ENCODE results near the gene TEX11.
"Not testable (repeated sequence)": the region's sequence is repeated elsewhere in the genome, so short reads cannot be mapped to it uniquely, and the experiment has no call there.

Gene TEX11

GRCh38 chrX:70525733-70526132 lies 382.8 kb downstream of the TEX11 start:
- Histone ChIP-seq H3K27ac (no peak overlapping the region), H3K4me3 (ENCODE audit: low read depth, low read length) (no peak overlapping the region), H3K27me3 (replicated peaks) (no peaks in the 10 kb centered on the region), H3K36me3 (replicated peaks) (no peaks in the 10 kb centered on the region)
- in situ Hi-C loops (cut with HindIII; ENCODE audit: low pct_ligation_motif_present, low sequenced_read_pairs): no loop called here
- no peak for TF ChIP-seq CTCF (IDR thresholded peaks at IDR 0.05; ENCODE audit: low read depth, low read length, missing control alignments)
- no peak for DNase-seq

- in situ Hi-C loops (cut with HindIII; ENCODE audit: low pct_ligation_motif_present, low sequenced_read_pairs); H3K36me3 ChIP-seq (replicated peaks); H3K27me3 ChIP-seq (replicated peaks); H3K4me3 ChIP-seq (ENCODE audit: low read depth, low read length); DNase-seq; H3K27ac ChIP-seq: not testable (repeated sequence)
These were observed 392.8 kb downstream of the TEX11 start for GRCh38 chrX:70515692-70516091.

GRCh38 chrX:70515270-70515669 lies 393.2 kb downstream of the TEX11 start:
- H3K36me3 ChIP-seq (replicated peaks); H3K4me3 ChIP-seq (ENCODE audit: low read depth, low read length); in situ Hi-C loops (cut with HindIII; ENCODE audit: low pct_ligation_motif_present, low sequenced_read_pairs); DNase-seq; H3K27me3 ChIP-seq (replicated peaks); H3K27ac ChIP-seq: not testable (repeated sequence)

- no peak for DNase-seq
- no peak overlapping the region for H3K4me3 ChIP-seq (ENCODE audit: low read depth, low read length)
- no peaks in the 10 kb centered on the region for H3K36me3 ChIP-seq (replicated peaks)
- H3K27me3 ChIP-seq (replicated peaks): no peaks in the 10 kb centered on the region
- in situ Hi-C loops (cut with HindIII; ENCODE audit: low pct_ligation_motif_present, low sequenced_read_pairs): no loop called here
- no peak for TF ChIP-seq CTCF (IDR thresholded peaks at IDR 0.05; ENCODE audit: low read depth, low read length, missing control alignments)
- no peak overlapping the region for H3K27ac ChIP-seq
These were observed 399.4 kb downstream of the TEX11 start for GRCh38 chrX:70509078-70509477.

DNA sequence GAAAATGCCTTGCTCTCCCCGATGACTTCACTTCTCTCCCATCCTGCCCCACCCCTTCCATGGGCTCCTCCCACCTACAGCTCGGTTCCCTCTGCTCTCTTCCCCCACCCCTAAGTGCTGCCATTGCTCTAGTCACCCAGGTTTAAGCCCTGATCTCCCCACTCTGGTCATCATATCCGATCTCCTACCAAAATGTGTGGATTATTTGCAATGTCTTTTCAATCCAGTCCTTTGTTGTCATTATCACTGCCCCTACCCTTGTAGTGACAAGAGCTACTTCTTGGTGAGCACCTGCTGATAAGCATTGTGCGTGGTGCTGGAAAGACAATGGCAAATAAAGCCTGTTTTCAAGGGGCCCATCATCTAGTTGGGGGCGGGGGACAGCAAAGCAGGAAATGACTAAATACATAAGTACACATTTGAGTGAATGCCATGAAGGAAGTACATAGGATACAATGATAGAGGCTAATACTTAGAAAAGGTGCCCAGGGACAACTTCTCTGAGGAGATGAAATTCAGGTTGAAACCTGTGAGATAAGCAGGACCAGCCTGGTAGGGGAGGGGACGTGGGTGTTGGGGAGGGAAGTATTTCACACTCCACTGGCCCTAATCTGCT lies 400.1 kb downstream of the TEX11 start:
- no peak for TF ChIP-seq CTCF (IDR thresholded peaks at IDR 0.05; ENCODE audit: low read depth, low read length, missing control alignments)
- in situ Hi-C loops (cut with HindIII; ENCODE audit: low pct_ligation_motif_present, low sequenced_read_pairs): no loop called here
- DNase-seq: peak; percentile 3
- Histone ChIP-seq H3K27me3 (replicated peaks) (no peaks in the 10 kb centered on the region), H3K27ac (no peak overlapping the region), H3K4me3 (ENCODE audit: low read depth, low read length) (no peak overlapping the region), H3K36me3 (replicated peaks) (no peaks in the 10 kb centered on the region)

GRCh38 chrX:70505451-70505841 lies 403.1 kb downstream of the TEX11 start:
- in situ Hi-C loops (cut with HindIII; ENCODE audit: low pct_ligation_motif_present, low sequenced_read_pairs): no loop called here
- no peak for DNase-seq
- Histone ChIP-seq H3K27ac (no peak overlapping the region), H3K4me3 (ENCODE audit: low read depth, low read length) (no peak overlapping the region), H3K27me3 (replicated peaks) (no peaks in the 10 kb centered on the region), H3K36me3 (replicated peaks) (no peaks in the 10 kb centered on the region)
- no peak for TF ChIP-seq CTCF (IDR thresholded peaks at IDR 0.05; ENCODE audit: low read depth, low read length, missing control alignments)

- Histone ChIP-seq H3K4me3 (ENCODE audit: low read depth, low read length) (no peak overlapping the region), H3K27ac (no peak overlapping the region), H3K27me3 (replicated peaks) (no peaks in the 10 kb centered on the region), H3K36me3 (replicated peaks) (no peaks in the 10 kb centered on the region)
- TF ChIP-seq CTCF (IDR thresholded peaks at IDR 0.05; ENCODE audit: low read depth, low read length, missing control alignments): no peak
- in situ Hi-C loops (cut with HindIII; ENCODE audit: low pct_ligation_motif_present, low sequenced_read_pairs): no loop called here
- no peak for DNase-seq
These were observed 403.6 kb downstream of the TEX11 start for GRCh38 chrX:70504772-70505450.
